Left hindlimb (tissue), 1 donor: ENCODE results near the gene BMI1.
"Not testable (repeated sequence)": the region's sequence is repeated elsewhere in the genome, so short reads cannot be mapped to it uniquely, and the experiment has no call there.

ENCODE experiments used
- DNase-seq: peaks from one replicate; pipeline ENCODE4 v3.0.0-alpha.2; 2018

Gene BMI1

DNA sequence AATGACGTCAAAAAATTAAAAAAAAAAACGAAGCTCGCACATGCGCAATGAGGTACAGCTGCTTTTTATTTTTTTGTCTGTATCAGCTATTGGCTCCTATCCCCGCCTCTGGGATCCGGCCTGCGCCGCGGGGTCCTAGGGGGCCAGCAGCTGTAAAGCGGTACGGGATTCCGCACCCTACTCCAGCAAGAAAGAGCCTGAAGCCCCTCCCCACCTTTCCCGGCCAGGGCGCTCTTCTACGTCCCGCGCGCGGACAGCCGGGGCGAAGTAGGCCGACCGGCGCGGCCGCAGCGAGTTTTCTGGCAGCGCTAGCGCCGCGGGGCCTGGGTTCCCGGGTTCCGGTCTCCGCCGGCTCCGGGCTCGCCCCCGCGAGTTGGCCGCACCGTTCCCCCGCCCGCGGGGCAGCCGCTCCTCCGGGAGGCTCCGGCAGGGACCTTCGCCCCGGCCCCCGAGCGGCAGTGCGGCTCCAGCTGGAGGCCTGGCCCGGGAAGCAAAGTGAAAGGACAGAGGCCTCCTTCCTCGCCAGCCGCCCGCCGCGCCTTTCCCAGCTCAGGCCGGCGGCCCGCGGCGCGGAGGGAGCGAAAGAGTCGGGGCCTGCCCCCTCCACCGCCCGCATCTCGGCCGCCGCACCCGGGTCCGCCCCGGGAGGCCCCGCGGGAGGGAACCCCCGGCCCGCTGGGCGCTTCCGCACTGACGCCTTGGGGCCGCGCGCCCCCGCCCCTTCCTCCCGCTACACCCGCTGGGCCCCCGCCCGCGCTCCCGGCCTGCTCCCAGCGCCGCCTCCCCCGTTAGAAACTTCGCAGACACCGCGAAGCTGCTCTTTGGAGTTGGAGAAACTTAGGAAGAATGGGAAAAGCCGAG, 19.7 kb downstream of the BMI1 start:
- DNase-seq, result peak; percentile 85

DNA sequence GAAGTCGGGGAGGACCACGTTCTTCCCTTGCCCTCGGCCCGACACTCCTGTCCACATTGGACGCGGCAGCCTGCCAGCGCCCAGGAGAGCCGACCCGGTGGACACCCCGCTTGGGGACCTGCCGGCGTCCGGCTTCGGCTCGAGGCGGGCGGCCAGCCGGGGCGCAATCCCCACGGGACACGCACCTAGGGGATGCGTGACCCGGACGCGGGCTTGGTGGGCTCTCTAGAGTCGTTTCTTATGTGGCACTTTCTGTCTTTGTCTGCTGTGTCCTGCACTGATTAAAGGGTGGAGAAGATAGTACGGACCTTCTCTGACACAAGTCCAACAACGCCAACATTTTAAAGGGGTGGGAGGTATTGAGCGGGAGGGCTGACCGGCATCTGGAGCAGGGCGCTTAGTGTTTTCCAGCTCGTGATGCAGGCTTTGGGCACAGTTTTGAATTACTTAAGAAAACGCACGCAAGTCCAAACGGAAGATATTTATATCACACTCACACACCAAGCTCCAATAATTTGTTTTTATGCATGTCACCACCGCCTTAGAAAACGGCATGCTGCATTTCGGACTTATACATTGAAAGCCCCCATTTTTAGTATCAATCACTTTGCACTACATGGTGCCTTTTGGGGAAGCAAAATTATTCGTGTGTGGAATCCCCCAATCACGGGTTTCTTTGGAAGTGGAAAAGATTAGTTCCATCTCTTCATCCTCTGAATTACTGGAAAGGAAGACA, 20.5 kb downstream of the BMI1 start:
- peak; percentile 78 for DNase-seq

DNA sequence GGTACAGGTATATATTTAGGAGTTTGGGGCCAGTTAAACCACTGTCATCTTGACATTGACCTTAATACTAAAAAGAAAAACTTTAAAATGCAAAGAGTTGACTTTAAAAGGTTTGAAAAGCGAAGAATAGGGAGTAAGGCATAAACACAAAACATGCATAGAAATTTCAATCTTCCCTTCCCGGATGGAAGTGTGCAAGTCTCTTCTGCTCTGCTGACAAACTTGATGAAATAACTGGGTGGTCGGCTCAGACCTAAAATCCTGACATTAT, 21.0 kb downstream of the BMI1 start:
- no peak for DNase-seq

GRCh38 chr10:22342421-22342820, 21.5 kb downstream of the BMI1 start:
- no peak for DNase-seq

GRCh38 chr10:22343731-22344130, 22.8 kb downstream of the BMI1 start:
- DNase-seq, result no peak

DNA sequence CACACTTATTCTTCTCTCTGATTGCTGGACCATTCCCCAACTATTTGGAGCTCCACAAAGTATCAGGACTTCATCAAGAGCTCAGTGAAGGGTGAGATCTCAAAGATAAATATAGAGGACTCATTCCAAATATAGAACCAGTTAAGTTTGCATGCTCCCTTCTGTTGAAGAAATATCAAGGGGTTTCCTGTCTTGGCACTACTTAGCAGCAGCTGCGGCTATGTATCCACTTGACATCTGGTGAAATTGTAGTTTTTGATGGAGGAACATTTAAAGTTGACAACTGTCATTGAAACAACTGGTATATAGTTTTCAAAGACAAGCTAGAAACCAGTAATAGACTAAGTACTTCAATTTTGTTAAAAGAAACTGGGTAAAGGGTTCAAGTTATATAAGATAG, 23.4 kb downstream of the BMI1 start:
- no peak for DNase-seq

DNA sequence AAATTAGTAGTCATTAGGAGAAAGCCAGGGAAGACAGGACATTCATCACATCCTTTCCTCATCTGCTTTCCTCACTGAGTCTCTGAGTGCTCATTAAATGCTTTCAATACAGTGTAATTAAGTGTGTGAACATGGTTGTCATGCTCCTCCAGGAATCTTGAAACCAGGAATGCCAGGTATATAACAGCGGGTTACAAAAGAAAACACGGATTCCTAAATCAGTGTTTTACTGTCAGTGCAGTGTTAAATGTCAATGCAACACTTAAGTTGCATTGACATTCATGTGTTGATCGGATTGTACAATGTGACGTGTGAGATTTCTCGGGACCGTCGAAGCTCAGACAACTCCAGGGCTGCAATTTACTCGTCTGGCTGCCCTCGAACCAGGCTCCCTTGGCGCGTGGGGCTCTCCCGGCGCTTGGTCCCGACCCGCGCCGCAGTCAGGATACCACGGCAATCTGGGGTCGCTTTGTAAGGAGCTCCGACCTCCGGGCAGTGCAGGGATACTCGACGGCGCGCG, 23.9 kb downstream of the BMI1 start:
- DNase-seq, result no peak

DNA sequence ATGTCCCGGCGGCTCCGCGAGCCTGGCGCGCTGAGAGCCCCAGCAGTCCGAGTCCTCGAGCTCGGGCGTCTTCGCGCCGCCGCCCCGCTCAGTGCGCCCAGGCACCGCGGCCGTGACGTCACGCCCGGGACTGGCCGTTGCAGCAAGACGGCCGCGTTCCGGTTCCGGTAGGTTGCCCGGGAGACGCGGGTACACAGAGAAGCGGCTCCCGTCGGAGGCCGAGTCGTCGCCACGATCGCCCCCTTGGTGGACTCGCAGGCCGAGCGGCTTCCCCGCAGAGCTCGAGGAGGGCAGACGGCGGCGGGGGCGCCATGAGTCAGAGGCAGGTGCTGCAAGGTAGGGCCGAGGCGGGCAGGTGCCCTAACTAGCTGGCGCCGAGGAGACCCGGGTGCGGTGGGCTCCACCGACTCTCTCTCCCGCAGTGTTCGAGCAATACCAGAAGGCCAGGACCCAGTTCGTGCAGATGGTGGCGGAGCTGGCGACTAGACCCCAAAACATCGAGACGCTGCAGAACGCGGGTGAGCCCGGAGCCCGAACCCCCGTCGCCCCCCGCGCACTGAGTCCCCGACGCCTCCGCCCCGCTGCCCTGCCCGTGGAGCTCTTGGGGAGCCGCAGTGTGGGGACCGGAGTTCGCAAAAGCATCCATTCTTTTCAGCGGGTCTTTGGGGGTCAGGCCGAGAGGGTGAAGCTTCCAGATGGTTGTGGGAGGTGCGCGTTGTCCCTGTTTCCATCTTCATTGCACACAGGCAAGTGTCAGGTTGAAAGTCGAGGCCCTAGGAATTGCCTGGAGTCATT, 24.6 kb downstream of the BMI1 start, which contains the start of gene SPAG6:
TSS of gene SPAG6 (plus strand) at position 196 of the 795 bp plus-strand sequence. CDS start at position 312, 116 bp downstream.
- peak; percentile 56 for DNase-seq

DNA sequence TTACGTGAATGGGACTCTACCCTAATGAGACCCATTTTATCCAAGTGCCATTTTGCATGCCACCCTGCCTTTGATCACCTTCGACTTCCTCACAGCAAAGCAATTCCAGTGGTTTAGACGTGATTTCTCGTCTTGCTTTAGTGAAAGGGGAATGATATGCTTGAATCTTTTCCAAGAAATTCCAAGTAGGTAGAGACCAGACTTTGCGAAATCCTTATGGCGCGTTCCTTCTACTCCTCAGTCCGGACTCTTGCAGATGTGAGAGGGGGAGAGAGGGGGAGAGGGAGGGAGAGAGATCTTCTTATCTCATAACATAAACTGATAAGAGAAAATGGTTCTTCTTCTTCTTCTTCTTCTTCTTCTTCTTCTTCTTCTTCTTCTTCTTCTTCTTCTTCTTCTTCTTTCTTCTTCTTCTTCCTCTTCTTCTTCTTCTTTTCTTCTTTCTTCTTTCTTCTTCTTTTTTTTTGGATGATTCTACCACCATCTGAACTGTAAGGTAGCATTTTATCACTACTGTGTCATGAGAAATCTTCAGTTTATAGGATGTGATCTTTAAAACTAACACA, 25.3 kb downstream of the BMI1 start:
- no peak for DNase-seq

DNA sequence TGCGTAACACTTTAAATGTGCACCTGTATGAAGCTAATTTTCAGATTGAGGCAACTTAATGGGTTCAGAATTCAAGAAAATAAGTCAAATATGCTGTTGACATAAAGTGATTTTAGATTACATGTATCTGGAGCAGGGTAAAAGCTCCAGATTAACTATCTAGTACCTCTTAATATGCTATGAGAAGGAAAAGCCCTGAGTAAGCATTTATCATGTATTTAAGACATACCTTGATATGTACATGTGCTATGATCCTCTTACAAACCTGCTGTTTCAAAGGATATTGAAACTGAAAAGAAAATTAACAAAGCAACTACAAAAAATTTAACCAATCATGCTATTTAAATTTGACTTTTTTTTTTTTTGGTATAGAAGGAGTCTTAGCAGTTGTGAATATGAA, 28.9 kb downstream of the BMI1 start:
- DNase-seq, result no peak

- DNase-seq, result no peak
These were observed 30.3 kb downstream of the BMI1 start for GRCh38 chr10:22351131-22351703.

DNA sequence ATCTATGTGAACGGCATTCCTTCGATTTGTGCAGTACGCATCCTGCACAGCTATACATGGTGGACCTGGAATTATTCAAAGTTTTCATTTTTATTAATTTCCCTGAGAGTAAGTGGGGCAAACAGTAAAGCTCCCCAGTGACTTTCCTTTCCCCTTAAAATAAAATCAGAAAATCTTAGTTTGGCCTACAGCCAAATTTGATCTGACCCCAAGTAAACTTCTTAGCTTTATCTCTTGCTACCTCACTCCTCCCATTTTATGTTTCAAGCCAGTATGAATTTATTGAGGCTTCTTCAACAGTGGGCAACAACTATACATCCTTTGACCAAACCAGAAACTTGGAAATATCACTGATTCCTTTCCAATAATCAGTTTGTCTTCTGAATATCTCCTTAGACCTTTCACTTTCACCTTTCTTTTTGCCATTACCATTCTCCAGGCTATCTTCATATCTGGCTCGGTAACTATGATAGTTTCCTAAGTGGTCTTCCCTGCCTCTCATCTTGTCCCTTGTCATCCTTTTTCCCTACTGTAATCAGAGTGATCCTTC, 35.5 kb downstream of the BMI1 start:
- DNase-seq, result no peak

DNA sequence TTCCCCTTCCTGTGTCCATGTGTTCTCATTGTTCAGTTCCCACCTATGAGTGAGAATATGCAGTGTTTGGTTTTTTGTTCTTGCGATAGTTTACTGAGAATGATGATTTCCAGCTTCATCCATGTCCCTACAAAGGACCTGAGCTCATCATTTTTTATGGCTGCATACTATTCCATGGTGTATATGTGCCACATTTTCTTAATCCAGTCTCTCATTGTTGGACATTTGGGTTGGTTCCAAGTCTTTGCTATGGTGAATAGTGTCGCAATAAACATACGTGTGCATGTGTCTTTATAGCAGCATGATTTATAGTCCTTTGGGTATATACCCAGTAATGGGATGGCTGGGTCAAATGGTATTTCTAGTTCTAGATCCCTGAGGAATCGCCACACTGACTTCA, 36.9 kb downstream of the BMI1 start:
- DNase-seq, result not testable (repeated sequence)

DNA sequence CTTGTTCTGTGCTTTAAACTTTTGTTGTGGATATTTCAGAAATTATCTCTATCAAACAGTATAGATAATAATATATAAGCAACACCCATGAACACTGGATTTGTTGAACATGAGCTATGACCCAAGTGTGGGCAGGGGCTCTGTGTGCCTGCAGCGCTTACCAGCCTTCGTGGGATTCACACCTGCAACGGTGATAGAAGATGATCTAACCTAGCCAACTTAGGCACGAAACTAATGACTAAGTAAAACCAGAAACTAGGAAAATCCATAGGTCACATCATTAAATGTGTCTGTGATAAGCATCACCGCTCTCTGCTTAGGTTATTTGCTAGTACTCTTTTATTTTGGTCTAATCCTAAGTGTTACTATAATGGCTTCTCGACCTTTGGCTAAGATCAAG, 42.4 kb downstream of the BMI1 start:
- no peak for DNase-seq

DNA sequence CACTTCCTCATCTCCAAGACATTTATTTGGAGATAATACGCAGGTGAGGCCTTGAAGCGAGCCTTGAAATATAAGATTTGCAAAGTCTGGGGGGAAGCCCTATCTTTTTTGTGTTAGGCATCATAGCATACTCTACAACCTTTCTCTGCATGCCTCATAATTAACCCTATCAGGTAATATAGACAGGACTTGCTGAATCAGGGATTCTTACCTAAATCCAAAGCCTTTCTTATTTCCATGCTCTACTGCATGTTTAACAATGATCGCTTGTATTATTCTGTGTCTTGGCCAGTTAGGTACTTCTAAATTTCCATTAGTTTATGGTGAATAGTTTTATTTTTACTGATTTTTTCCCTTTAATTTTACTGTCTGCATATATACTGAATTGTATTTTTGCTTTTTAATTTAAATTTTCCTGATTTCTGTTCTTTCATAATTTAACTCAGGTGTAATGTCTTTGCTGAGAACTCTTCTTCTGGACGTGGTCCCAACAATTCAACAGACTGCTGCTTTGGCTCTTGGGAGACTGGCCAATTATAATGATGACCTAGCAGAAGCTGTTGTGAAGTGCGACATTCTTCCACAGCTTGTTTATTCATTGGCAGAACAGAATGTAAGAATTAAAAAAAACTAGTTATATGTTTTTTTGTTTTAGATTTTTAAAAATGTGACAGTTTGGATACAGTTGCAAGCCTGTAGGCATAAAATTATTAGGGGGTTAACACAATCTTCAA, 43.7 kb downstream of the BMI1 start:
- no peak for DNase-seq

DNA sequence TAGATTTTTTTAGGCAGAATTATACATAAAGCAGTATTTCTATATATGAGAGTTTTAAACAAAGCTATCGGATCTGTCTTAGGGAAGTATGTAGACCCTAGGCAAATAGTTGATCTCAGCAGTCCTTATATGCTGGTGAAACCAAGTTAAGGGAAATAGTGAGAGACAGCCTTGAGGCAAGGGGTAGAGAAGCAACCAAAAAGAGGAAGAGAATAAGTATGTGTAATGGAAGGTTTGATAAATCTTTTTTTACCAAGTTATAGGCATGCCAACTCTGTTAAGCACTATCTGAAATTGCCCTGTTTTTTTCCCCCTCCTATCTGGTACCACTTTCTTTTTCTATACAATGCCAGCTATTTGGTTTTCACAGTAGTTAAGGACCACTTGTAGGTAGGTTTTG, 44.3 kb downstream of the BMI1 start:
- DNase-seq, result no peak

GRCh38 chr10:22365644-22366434, 44.9 kb downstream of the BMI1 start:
- no peak for DNase-seq

GRCh38 chr10:22366435-22366703, 45.5 kb downstream of the BMI1 start:
- DNase-seq, result no peak

DNA sequence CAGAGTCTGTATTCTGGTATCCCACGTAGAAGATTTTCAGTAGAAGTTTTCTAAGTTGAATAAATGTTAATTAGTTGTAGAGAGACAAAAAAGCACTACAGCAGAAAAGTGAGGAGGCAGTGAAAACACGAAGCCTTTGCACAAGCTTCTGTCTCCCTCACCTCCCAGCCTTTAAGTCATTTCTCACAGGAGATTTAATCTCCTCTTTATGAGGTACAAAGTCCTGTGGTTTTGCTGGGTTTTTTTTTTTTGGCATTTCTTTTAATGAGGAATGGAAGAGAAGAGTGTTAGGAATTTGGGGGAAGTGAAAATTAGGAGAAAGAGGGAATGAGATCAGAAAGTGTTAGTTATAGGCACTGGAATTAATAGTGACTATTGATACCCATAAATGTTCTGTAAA, 45.9 kb downstream of the BMI1 start:
- no peak for DNase-seq

DNA sequence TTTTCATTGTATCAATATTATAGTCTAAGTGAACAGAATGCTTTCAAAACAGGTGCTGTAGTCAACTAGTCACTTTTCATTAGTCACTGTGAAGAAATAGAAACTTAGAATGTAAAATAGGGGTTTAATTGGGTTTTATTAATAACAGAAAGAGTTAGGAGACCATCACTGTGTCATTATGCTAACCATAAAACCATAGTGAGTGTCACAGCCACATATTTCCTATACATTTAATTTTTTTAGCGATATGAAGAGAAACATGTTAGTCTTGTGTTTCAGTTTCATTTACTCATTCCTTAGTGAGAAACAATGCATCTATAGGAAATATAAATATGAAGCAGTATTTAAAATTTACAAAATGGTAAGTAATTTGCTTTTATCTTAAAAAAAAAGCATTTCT, 46.6 kb downstream of the BMI1 start:
- DNase-seq, result no peak

- no peak for DNase-seq
These were observed 47.5 kb downstream of the BMI1 start for GRCh38 chr10:22368402-22368801.
